H1 (cell line): Measurements from ENCODE around the gene SLC19A3.

Source experiments
- CBX8 ChIP-seq: fragments of 300-800, 300-1000 bp; sonication (generic); IDR thresholded peaks from 2 replicates; pipeline ENCODE4 v1.7.1; 2016; ENCODE audit warnings: low read depth, low read length, borderline replicate concordance
- CHD2 ChIP-seq: IDR thresholded peaks from 2 replicates; pipeline ENCODE4 v1.6.1; 2012; ENCODE audit warnings: low read length, improper control_type of control experiment
- EGR1 ChIP-seq: IDR thresholded peaks from 2 replicates; pipeline ENCODE4 v1.6.1; 2011; ENCODE audit warnings: low read depth, low read length, borderline replicate concordance
- EP300 ChIP-seq, 2 experiments: IDR thresholded peaks; 1 replicate in 1 of 2; 2 replicates in 1 of 2; pipeline ENCODE4 v1.6.1; 2011 to 2012; ENCODE audit warnings: low read depth in 2 of 2, low read length in 2 of 2, mild to moderate bottlenecking in 2 of 2, borderline replicate concordance in 1 of 2, inconsistent platforms in 1 of 2, moderate library complexity in 1 of 2
- EZH2 ChIP-seq: fragments of 200-600 bp; sonication (generic); IDR thresholded peaks from 2 replicates; pipeline ENCODE4 v1.7.1; 2012; ENCODE audit warnings: low read depth, mild to moderate bottlenecking, moderate library complexity, low read length, inconsistent platforms; ENCODE audit not compliant: severe bottlenecking
- FOSL1 ChIP-seq: IDR thresholded peaks from 2 replicates; pipeline ENCODE4 v1.6.1; 2011; ENCODE audit warnings: mild to moderate bottlenecking, low read depth, low read length, moderate library complexity; ENCODE audit not compliant: insufficient read depth
- JUND ChIP-seq: IDR thresholded peaks from 2 replicates; pipeline ENCODE4 v1.6.1; 2011; ENCODE audit warnings: mild to moderate bottlenecking, improper control_type of control experiment, low read length
- KDM5A ChIP-seq: fragments of 200-600 bp; IDR thresholded peaks from 2 replicates; pipeline ENCODE4 v1.7.1; 2012; ENCODE audit warnings: mild to moderate bottlenecking, low read length, inconsistent platforms, mixed read lengths
- POLR2A ChIP-seq, 2 experiments: IDR thresholded peaks; 1 replicate in 1 of 2; 2 replicates in 1 of 2; pipeline ENCODE4 v1.6.1; 2011; ENCODE audit warnings: low read depth in 2 of 2, low read length in 2 of 2, mild to moderate bottlenecking in 2 of 2; ENCODE audit errors: control extremely low read depth in 1 of 2
- SAP30 ChIP-seq: fragments of 300-600 bp; sonication (generic); IDR thresholded peaks from 2 replicates; pipeline ENCODE4 v1.7.1; 2012; ENCODE audit warnings: low read length, moderate library complexity, mild to moderate bottlenecking, inconsistent platforms; ENCODE audit not compliant: insufficient read depth, insufficient replicate concordance
- SIN3A ChIP-seq, 2 experiments: IDR thresholded peaks in 1 of 2; conservative IDR thresholded peaks in 1 of 2; 2 replicates each; pipeline ENCODE4 v1.6.1; 2011 to 2012; ENCODE audit warnings: low read length in 2 of 2, improper control_type of control experiment in 1 of 2, low read depth in 1 of 2, mild to moderate bottlenecking in 1 of 2
- TF ChIP-seq, protein P1 (sequence below), 3 experiments: IDR thresholded peaks; 1 replicate in 2 of 3; 2 replicates in 1 of 3; pipeline versions ENCODE4 v1.5.1 to v1.6.1; 2011; ENCODE audit warnings: low read length in 3 of 3, mild to moderate bottlenecking in 3 of 3, inconsistent platforms in 2 of 3, low read depth in 1 of 3, moderate library complexity in 1 of 3; ENCODE audit not compliant: insufficient read depth in 1 of 3; ENCODE audit errors: control extremely low read depth in 1 of 3
- TF ChIP-seq, protein P2 (sequence below): IDR thresholded peaks from 2 replicates; pipeline ENCODE4 v1.6.1; 2012; ENCODE audit warnings: inconsistent platforms
- TF ChIP-seq, protein P3 (sequence below): fragments of 300-600 bp; sonication (generic); IDR thresholded peaks from 2 replicates; pipeline ENCODE4 v1.7.1; 2012; ENCODE audit warnings: low read length, moderate library complexity, mild to moderate bottlenecking, inconsistent platforms; ENCODE audit not compliant: insufficient replicate concordance

DNA sequence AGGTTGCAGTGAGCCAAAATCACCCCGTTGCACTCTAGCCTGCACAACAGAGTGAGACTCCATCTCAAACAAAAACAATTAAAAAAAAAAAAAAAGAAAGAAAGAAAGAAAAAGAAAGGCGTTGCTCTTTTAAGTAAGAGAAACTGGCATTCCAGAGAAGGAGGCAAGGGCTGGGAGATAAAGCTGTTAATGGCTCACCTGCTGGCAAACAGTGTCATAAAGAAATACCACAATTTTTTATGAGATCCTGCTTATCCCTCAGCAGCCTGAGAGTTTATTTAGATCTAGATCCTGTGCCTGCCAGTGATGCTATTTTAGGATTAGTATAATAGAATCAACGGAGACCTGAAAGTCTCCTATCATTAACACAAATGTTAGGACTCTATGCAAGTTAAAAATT is 16.3 kb downstream of the SLC19A3 start:
- TF ChIP-seq JUND (no peak), EZH2 (no peak), FOSL1 (no peak), SIN3A (conservative IDR thresholded peaks at IDR 0.05 in 1 of 2, IDR thresholded peaks at IDR 0.05 in 1 of 2; ENCODE audit: low read depth in 1 of 2, low read length in 2 of 2) (no peak), EGR1 (no peak), EP300 (IDR thresholded peaks at IDR 0.05; ENCODE audit: borderline replicate concordance in 1 of 2, low read depth in 2 of 2, low read length in 2 of 2) (no peak), CBX8 (no peak), POLR2A (IDR thresholded peaks at IDR 0.05; ENCODE audit: control extremely low read depth in 1 of 2, low read depth in 2 of 2, low read length in 2 of 2) (no peak), KDM5A (no peak), CHD2 (no peak), SAP30 (no peak)
- TF ChIP-seq, protein P1, sequence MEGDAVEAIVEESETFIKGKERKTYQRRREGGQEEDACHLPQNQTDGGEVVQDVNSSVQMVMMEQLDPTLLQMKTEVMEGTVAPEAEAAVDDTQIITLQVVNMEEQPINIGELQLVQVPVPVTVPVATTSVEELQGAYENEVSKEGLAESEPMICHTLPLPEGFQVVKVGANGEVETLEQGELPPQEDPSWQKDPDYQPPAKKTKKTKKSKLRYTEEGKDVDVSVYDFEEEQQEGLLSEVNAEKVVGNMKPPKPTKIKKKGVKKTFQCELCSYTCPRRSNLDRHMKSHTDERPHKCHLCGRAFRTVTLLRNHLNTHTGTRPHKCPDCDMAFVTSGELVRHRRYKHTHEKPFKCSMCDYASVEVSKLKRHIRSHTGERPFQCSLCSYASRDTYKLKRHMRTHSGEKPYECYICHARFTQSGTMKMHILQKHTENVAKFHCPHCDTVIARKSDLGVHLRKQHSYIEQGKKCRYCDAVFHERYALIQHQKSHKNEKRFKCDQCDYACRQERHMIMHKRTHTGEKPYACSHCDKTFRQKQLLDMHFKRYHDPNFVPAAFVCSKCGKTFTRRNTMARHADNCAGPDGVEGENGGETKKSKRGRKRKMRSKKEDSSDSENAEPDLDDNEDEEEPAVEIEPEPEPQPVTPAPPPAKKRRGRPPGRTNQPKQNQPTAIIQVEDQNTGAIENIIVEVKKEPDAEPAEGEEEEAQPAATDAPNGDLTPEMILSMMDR (IDR thresholded peaks at IDR 0.05; ENCODE audit: control extremely low read depth in 1 of 3, insufficient read depth in 1 of 3, low read depth in 1 of 3, low read length in 3 of 3) = no peak
- TF ChIP-seq, protein P2, sequence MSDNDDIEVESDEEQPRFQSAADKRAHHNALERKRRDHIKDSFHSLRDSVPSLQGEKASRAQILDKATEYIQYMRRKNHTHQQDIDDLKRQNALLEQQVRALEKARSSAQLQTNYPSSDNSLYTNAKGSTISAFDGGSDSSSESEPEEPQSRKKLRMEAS = no peak
- TF ChIP-seq, protein P3, sequence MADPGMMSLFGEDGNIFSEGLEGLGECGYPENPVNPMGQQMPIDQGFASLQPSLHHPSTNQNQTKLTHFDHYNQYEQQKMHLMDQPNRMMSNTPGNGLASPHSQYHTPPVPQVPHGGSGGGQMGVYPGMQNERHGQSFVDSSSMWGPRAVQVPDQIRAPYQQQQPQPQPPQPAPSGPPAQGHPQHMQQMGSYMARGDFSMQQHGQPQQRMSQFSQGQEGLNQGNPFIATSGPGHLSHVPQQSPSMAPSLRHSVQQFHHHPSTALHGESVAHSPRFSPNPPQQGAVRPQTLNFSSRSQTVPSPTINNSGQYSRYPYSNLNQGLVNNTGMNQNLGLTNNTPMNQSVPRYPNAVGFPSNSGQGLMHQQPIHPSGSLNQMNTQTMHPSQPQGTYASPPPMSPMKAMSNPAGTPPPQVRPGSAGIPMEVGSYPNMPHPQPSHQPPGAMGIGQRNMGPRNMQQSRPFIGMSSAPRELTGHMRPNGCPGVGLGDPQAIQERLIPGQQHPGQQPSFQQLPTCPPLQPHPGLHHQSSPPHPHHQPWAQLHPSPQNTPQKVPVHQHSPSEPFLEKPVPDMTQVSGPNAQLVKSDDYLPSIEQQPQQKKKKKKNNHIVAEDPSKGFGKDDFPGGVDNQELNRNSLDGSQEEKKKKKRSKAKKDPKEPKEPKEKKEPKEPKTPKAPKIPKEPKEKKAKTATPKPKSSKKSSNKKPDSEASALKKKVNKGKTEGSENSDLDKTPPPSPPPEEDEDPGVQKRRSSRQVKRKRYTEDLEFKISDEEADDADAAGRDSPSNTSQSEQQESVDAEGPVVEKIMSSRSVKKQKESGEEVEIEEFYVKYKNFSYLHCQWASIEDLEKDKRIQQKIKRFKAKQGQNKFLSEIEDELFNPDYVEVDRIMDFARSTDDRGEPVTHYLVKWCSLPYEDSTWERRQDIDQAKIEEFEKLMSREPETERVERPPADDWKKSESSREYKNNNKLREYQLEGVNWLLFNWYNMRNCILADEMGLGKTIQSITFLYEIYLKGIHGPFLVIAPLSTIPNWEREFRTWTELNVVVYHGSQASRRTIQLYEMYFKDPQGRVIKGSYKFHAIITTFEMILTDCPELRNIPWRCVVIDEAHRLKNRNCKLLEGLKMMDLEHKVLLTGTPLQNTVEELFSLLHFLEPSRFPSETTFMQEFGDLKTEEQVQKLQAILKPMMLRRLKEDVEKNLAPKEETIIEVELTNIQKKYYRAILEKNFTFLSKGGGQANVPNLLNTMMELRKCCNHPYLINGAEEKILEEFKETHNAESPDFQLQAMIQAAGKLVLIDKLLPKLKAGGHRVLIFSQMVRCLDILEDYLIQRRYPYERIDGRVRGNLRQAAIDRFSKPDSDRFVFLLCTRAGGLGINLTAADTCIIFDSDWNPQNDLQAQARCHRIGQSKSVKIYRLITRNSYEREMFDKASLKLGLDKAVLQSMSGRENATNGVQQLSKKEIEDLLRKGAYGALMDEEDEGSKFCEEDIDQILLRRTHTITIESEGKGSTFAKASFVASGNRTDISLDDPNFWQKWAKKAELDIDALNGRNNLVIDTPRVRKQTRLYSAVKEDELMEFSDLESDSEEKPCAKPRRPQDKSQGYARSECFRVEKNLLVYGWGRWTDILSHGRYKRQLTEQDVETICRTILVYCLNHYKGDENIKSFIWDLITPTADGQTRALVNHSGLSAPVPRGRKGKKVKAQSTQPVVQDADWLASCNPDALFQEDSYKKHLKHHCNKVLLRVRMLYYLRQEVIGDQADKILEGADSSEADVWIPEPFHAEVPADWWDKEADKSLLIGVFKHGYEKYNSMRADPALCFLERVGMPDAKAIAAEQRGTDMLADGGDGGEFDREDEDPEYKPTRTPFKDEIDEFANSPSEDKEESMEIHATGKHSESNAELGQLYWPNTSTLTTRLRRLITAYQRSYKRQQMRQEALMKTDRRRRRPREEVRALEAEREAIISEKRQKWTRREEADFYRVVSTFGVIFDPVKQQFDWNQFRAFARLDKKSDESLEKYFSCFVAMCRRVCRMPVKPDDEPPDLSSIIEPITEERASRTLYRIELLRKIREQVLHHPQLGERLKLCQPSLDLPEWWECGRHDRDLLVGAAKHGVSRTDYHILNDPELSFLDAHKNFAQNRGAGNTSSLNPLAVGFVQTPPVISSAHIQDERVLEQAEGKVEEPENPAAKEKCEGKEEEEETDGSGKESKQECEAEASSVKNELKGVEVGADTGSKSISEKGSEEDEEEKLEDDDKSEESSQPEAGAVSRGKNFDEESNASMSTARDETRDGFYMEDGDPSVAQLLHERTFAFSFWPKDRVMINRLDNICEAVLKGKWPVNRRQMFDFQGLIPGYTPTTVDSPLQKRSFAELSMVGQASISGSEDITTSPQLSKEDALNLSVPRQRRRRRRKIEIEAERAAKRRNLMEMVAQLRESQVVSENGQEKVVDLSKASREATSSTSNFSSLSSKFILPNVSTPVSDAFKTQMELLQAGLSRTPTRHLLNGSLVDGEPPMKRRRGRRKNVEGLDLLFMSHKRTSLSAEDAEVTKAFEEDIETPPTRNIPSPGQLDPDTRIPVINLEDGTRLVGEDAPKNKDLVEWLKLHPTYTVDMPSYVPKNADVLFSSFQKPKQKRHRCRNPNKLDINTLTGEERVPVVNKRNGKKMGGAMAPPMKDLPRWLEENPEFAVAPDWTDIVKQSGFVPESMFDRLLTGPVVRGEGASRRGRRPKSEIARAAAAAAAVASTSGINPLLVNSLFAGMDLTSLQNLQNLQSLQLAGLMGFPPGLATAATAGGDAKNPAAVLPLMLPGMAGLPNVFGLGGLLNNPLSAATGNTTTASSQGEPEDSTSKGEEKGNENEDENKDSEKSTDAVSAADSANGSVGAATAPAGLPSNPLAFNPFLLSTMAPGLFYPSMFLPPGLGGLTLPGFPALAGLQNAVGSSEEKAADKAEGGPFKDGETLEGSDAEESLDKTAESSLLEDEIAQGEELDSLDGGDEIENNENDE = no peak
